Measurements from ENCODE around the gene ECSCR.

DNA sequence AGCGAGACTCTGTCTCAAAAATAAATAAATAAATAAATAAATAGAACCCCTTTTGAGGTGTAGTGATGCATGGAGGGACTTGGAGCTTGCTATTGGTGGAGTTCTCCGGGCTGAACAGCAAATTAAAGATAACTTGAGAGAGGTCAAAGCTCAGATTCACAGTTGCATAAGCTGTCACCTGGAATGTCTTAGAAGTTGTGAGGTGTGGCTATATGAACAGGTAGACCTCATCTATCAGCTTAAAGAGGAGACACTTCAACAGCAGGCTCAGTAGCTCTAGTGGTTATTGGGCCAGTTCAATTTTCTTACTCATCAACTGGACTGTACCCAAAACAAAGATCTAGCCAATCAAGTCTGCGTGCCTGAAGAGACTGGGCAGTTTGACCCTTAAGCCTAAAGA, 31.7 kb upstream of the ECSCR start:
- TF ChIP-seq POLR2A (IDR thresholded peaks at IDR 0.05) = no peak
- TF ChIP-seq, protein P1, sequence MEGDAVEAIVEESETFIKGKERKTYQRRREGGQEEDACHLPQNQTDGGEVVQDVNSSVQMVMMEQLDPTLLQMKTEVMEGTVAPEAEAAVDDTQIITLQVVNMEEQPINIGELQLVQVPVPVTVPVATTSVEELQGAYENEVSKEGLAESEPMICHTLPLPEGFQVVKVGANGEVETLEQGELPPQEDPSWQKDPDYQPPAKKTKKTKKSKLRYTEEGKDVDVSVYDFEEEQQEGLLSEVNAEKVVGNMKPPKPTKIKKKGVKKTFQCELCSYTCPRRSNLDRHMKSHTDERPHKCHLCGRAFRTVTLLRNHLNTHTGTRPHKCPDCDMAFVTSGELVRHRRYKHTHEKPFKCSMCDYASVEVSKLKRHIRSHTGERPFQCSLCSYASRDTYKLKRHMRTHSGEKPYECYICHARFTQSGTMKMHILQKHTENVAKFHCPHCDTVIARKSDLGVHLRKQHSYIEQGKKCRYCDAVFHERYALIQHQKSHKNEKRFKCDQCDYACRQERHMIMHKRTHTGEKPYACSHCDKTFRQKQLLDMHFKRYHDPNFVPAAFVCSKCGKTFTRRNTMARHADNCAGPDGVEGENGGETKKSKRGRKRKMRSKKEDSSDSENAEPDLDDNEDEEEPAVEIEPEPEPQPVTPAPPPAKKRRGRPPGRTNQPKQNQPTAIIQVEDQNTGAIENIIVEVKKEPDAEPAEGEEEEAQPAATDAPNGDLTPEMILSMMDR (IDR thresholded peaks at IDR 0.05) = no peak
